DMS 273 treated with DMSO at 0.1 percent for 48 hours (cell line): ENCODE data around the gene SLC29A2.
"Not testable (repeated sequence)": the region's sequence is repeated elsewhere in the genome, so short reads cannot be mapped to it uniquely, and the experiment has no call there.

Experiments used
- DNase-seq: peaks from one replicate; lab custom pipeline; 2025; lab: John Stamatoyannopoulos, UW

The SLC29A2 gene

DNA sequence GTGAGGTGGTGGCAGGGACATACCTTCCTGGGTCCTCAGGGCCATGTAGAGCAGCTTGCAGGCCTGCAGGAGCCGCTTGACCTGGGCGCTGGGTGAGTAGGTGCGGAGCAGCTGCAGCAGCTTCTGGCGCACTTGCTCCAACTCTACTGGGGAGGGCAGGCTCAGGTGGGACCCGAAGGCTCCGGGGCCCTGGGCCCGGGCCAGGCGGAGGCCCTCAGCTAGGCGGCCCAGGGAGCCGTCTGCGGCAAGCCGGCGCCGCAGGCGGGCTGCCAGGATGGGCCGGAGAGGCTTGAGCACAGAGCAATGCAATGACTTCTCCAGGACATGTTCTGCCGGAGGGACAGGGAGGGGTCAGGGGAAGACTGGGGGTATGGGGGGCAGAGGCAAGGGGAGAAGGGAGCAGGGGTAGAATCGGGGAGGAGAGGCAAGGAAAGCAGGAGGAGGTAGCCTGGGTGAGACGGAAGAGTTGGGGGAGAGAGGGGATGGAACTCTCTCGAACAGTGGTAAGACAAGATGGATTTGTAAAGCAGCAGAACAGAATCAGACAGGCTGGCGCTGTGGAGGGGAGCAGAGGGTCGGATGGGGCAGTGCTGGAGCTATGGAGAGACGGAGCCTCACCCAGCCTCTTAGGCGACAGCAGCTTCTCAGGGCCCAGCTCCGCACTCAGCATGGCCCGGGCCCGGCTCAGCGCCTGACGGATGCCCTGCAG is 37.5 kb downstream of the SLC29A2 start:
- DNase-seq, result no peak

DNA sequence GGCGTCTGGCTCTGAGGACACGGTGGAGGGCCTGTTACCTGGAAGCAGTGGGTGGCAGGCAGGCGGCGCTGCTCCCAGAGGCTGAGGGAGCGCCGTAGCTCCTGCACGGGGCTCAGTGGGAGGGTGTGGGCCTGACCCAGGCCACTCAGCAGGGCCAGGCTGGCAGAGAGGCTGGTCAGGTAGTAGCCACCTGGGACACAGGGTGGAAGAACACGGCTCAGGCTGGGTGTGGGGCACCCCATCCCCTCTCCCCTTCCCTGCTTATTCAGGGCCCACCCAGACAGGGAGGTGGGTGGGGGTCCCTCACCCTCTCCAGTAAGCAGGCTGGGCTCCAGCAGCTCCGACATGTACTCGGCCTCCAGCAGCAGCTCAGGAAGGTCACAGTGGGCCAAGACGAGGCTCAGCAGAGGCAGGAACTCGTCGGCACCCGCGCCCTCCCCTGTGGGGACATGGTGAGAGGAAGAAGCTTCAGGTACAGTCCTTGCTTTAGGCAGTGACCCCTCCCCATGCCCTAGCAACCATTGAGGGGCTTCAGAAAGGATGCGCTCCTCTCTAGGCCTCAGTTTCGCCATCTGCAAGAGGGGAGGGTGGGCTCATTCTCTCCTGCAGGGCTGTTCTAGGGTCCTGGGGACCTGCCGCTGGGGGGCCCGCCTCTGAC is 38.2 kb downstream of the SLC29A2 start:
- no peak for DNase-seq

DNA sequence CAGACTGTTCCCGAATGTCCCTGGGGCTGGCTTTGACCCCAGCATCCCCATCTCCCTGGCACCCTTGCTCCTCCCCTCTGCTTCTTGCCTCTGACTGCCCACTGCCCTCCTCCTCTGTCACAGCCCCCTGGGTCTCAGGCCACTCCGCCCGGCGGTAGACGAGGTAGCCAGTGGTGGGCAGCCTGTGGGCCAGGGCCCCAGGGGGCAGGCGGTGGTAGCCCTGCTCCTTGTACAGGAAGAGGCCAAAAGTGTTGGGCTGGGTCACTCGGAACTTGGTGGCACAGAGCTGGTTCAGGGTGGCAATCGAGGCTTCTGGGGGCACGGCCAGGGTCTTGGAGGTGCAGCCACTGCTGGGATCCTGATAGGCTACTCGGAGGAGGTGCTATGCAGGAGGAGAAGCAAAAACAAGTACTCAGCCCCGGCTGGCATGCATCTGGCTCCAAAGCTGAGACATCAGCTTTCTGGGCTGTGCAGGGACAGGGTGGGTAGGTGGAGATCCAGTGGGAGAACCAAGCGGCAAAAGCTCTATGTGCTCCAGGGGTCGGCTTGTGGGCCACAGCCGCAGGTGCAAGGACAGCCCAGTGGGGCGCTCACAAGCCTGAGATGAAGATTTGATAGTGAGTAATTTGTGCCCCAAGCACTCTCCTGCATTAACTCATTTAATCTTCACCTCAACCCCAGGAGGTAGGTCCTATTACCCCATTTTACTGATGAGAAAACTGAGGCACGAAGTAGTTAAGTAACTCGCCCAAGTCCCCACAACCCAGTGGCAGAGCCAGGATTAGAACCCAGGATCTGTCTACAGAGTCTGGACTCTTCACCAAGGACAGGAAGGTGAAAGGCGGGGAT is 39.0 kb downstream of the SLC29A2 start:
- no peak for DNase-seq

GRCh38 chr11:66331542-66332370 is 39.8 kb downstream of the SLC29A2 start:
- DNase-seq, result no peak

DNA sequence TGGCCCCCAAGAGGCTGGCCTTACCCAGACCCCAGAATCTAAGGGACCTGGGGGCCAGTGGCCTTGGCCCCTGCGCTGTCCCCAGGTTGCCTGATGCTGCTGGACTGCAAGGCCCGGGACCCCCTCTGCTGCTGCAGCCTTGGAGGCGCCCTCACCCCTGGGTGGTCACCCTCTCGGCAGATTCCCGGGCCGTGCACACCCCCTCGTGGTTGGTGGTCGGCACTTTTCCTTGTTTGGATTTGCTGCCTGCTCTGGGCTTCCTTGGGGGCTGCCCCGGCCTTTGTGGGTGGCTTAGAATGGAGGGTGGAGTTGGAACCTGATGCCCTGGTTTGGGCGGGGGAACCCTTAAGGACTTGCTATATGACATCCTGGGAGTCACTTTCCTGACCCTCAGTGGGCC is 40.6 kb downstream of the SLC29A2 start:
- no peak for DNase-seq

GRCh38 chr11:66329165-66329673 is 42.3 kb downstream of the SLC29A2 start:
- DNase-seq, result no peak

DNA sequence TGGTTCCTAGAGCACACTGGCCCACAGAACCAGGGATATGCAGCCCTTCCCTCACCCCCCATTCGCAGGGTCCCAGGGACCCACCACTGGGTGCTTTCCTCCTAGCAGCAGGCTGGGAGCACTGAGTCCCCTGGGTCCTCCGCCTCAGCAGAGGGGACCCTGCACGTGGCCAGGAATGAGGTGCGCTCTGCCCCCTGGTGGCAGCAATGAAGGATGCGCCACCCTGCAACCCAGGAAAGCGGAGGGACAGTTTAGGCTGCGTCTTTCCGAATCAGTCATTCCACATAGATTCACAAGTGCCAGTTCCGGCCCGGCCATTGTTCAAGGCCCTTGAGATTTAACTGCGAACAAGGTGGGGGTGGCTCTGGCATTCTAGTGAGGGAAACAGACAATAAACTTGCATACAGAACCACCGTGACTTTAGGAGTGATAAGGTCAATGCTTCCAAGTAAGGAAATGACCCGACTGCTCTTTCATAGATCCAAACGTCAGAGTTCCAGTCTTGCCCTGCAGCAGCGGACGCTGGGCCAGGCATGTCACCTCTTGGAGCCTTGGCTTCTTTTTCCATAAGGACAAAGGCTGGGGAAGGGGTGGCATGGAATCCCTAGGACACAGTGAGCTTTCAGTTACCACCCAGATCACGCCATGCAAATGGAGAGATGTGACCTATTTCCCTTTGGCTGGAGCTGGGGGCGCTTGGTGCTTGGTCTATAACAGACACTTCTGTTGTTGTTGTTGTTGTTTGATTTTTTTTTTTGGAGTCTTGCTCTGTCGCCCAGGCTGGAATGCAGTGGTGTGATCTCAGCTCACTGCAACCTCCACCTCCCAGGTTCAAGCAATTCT is 43.0 kb downstream of the SLC29A2 start:
- no peak for DNase-seq

DNA sequence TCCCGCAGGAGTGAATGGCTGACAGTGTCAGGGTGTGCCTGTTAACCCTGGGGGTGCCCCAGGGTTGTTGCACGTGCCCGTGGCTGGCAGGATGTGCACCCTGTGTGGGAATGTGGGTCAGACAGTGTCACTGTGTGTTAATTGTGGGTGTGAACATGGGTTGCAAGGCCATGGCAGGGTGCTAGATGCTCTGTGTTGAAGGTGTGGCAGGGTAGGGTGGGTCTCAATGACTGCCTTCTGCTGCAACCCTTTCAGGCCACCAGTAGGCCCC is 43.6 kb downstream of the SLC29A2 start:
- no peak for DNase-seq

DNA sequence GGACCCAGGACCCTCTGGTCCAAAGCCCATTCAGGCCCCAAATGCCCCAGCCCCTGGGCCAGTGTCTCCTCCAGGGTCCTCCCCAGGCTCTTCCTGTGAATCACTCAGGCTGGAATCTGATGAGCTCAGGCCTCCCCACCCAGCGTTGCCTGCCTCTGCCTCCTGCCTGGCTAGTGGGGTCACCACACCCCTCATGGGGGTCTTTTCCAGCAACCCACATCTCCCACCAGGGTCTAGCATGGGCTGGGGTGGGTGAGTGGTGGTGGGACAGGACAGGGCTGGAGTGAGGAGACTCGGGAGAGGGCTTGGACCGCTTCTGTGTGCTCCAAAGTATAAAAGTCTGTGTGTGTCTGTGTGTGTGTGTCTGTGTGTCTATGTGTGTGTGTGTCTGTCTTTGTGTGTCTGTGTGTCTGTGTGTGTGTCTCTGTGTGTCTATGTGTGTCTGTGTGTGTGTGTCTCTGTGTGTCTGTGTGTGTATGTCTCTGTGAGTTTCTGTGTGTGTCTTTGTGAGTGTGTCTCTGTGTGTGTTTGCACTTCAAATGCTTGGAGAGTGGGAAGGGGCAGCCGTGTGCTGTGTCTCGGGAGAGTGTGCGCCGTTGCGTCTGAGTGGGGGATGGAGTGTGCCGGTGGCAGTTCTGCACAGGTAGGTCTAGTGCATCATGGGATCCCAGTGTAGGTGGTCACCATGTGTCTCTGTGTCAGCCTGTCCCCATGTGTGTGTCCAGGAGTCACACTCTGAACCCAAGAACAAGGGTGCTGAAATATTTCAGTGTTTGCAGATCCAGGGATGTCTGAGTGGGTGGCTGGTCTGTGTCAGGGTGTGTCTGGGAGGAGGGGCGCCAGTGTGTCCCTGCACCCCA is 44.2 kb downstream of the SLC29A2 start:
- DNase-seq, result no peak

DNA sequence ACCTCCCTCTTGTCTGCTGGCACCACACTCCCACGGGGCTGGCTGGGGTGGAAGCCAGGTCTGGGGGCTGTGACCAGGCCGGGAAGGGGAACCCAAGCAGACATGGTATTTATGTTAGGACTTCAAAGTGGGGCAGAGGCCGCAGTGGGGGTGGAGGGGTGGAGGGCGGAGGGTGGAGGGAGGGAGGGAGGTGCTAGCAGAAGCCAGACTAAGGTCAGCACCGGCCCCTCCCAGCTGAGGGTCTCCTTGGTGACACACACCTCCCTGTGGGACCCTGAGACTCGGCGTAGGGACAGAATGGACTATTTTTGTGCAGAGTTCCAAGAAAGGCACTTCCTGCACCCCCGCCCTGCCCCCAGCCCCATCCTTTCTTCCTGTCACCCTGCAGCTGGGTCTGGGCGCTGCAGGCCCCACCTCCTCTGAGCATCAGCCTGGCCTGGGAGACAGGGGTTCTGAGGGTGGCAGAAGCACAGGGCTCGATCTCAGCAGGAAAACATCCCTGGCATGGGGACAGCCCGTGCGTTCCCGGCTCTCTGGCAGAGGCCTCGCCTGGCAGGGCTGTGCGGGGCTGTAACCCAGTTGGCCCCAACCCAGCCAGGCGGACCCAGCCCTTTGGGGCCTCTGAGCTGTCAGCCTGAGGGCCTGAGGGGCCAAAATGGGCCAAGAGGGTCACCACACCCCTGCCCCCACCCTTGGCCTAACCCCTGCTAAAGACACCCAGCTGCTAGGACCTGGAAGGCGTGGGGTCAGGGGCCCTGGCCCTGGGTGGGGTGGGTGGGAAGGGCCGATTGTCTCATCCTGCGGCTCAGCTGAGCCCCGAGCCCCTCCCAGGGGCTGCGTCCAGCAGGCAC is 45.1 kb downstream of the SLC29A2 start:
- no peak for DNase-seq

- peak; percentile 65 for DNase-seq
These were observed 46.3 kb downstream of the SLC29A2 start for GRCh38 chr11:66325263-66325671.

- no peak for DNase-seq
These were observed 46.9 kb downstream of the SLC29A2 start for GRCh38 chr11:66324664-66325063.

- no peak for DNase-seq
These were observed 47.9 kb downstream of the SLC29A2 start for GRCh38 chr11:66323684-66324083.

- DNase-seq, result no peak
These were observed 48.7 kb downstream of the SLC29A2 start for GRCh38 chr11:66322732-66323427.

- DNase-seq, result no peak
These were observed 50.0 kb downstream of the SLC29A2 start for GRCh38 chr11:66321606-66322005.

DNA sequence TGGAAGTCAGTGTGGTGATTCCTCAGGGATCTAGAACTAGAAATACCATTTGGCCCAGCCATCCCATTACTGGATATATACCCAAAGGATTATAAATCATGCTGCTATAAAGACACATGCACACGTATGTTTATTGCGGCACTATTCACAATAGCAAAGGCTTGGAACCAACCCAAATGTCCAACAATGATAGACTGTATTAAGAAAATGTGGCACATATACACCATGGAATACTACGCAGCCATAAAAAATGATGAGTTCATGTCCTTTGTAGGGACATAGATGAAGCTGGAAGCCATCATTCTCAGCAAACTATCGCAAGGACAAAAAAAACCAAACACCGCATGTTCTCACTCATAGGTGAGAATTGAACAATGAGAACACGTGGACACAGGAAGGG is 50.8 kb downstream of the SLC29A2 start:
- DNase-seq, result not testable (repeated sequence)

DNA sequence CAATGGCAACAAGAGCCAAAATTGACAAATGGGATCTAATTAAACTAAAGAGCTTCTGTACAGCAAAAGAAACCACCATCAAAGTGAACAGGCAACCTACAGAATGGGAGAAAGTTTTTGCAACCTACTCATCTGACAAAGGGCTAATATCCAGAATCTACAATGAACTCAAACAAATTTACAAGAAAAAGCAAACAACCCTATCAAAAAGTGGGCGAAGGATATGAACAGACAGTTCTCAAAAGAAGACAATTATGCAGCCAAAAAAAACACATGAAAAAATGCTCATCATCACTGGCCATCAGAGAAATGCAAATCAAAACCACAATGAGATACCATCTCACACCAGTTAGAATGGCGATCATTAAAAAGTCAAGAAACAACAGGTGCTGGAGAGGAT is 51.3 kb downstream of the SLC29A2 start:
- DNase-seq, result not testable (repeated sequence)

DNA sequence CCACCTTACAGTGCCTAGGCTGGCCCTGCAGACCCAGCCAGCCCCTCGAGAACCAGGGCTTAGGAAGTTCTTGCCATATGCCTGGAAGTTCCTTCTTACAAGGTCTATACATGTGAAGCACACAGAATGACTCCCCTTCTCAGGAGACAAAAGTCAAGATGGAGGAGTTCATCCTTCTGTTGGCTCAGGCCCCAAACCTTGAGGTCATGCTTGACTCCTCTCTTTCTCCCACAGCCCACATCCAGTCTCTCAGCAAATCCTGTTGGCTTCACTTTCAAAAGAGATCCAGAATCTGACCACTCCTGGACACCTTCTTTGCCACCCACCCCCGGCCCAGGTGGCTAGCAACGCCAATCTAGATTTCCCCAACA is 53.0 kb downstream of the SLC29A2 start:
- no peak for DNase-seq
